ENCODE data around the gene PAM16. TPM values are rescaled to one million over a fixed set of nuclear protein-coding genes. Genes with fewer than 3 reads are reported as not detected.

Gene PAM16
- total and polyA plus RNA-seq, 9 of the 15 experiments (the other 6 are each of a cell fraction or from before 2014, with no cell fraction given), result 38.7 to 273 (median 79.3) TPM

- no peak for TF ChIP-seq ZNF146 (CRISPR knock-in tag; IDR thresholded peaks at IDR 0.05; ENCODE audit: unreplicated experiment)
- TF ChIP-seq PRDM10 (IDR thresholded peaks at IDR 0.05; ENCODE audit: partially characterized antibody), result no peak
- no peak for TF ChIP-seq TAF1 (IDR thresholded peaks at IDR 0.05; ENCODE audit: control insufficient read depth, extremely low read depth, insufficient read depth, low read length, severe bottlenecking)
- no peak for TF ChIP-seq ID3 (CRISPR knock-in tag; IDR thresholded peaks at IDR 0.05)
- TF ChIP-seq ID3 (tag; IDR thresholded peaks at IDR 0.05), result no peak
- TF ChIP-seq ZBTB34 (CRISPR knock-in tag; IDR thresholded peaks at IDR 0.05), result no peak
- TF ChIP-seq SNIP1 (IDR thresholded peaks at IDR 0.05; ENCODE audit: low read depth), result no peak
These were observed 36.5 kb downstream of the PAM16 start (continued) for GRCh38 chr16:4314532-4315185.

Measured in K562 (cell line).